Trophoblast cell (in vitro differentiated cells and primary cell): ENCODE data around the gene CKAP4.

Experiments used
- DNase-seq, 2 donors: peaks; one replicate each; pipeline ENCODE4 v3.0.0-alpha.2; 2016
- H2AFZ ChIP-seq: 2 replicates; pipeline ENCODE4 v1.6.1; 2013; ENCODE audit warnings: low read length, moderate library complexity, mild to moderate bottlenecking; ENCODE audit not compliant: insufficient read depth, poor library complexity
- H2AK5ac ChIP-seq: 2 replicates; pipeline ENCODE4 v1.6.1; 2013; ENCODE audit warnings: mild to moderate bottlenecking, low read length
- H2BK120ac ChIP-seq: 2 replicates; pipeline ENCODE4 v1.6.1; 2013; ENCODE audit warnings: low read length, mild to moderate bottlenecking, moderate library complexity; ENCODE audit not compliant: insufficient read depth, poor library complexity
- H2BK12ac ChIP-seq: 2 replicates; pipeline ENCODE4 v1.6.1; 2013; ENCODE audit warnings: mild to moderate bottlenecking, low read length, moderate library complexity
- H2BK5ac ChIP-seq: 2 replicates; pipeline ENCODE4 v1.6.1; 2013; ENCODE audit warnings: low read length, low read depth, moderate library complexity, mild to moderate bottlenecking; ENCODE audit not compliant: poor library complexity
- H3K14ac ChIP-seq: 2 replicates; pipeline ENCODE4 v1.6.1; 2013; ENCODE audit warnings: mild to moderate bottlenecking, low read length
- H3K18ac ChIP-seq: 2 replicates; pipeline ENCODE4 v1.6.1; 2013; ENCODE audit warnings: mild to moderate bottlenecking, low read length
- H3K23ac ChIP-seq: 2 replicates; pipeline ENCODE4 v1.6.1; 2013; ENCODE audit warnings: low read length
- H3K27ac ChIP-seq: 2 replicates; pipeline ENCODE4 v1.5.1; 2013; ENCODE audit warnings: low read depth, mild to moderate bottlenecking, inconsistent platforms, low read length, moderate library complexity
- H3K27me3 ChIP-seq: 2 replicates; pipeline ENCODE4 v1.6.1; 2013; ENCODE audit warnings: inconsistent platforms, mild to moderate bottlenecking, low read length, moderate library complexity; ENCODE audit not compliant: insufficient read depth
- H3K36me3 ChIP-seq, 2 experiments: 1 replicate in 1 of 2; 2 replicates in 1 of 2; pipeline ENCODE4 v1.6.1; 2013; ENCODE audit warnings: low read length in 2 of 2, mild to moderate bottlenecking in 2 of 2, moderate library complexity in 1 of 2; ENCODE audit not compliant: insufficient read depth in 2 of 2, control insufficient read depth in 1 of 2
- H3K4ac ChIP-seq: 2 replicates; pipeline ENCODE4 v1.6.1; 2013; ENCODE audit warnings: low read depth, mild to moderate bottlenecking, low read length, moderate library complexity
- H3K4me1 ChIP-seq, 2 experiments: 1 replicate in 1 of 2; 2 replicates in 1 of 2; pipeline ENCODE4 v1.6.1; 2013; ENCODE audit warnings: low read length in 2 of 2, mild to moderate bottlenecking in 2 of 2, moderate library complexity in 1 of 2; ENCODE audit not compliant: insufficient read depth in 2 of 2, control insufficient read depth in 1 of 2
- H3K4me2 ChIP-seq: 2 replicates; pipeline ENCODE4 v1.6.1; 2013; ENCODE audit warnings: inconsistent platforms, mild to moderate bottlenecking, low read length, moderate library complexity
- H3K4me3 ChIP-seq: 2 replicates; pipeline ENCODE4 v1.5.1; 2013; ENCODE audit warnings: mild to moderate bottlenecking, low read depth, low read length, inconsistent platforms
- H3K79me1 ChIP-seq: one replicate; pipeline ENCODE4 v1.6.1; 2013; ENCODE audit warnings: low read length
- H3K79me2 ChIP-seq: 2 replicates; pipeline ENCODE4 v1.6.1; 2013; ENCODE audit warnings: low read length, mild to moderate bottlenecking; ENCODE audit not compliant: control insufficient read depth, insufficient read depth, poor library complexity
- H3K9ac ChIP-seq: 2 replicates; pipeline ENCODE4 v1.6.1; 2013; ENCODE audit warnings: mild to moderate bottlenecking, low read length
- H3K9me3 ChIP-seq: 2 replicates; pipeline ENCODE4 v1.6.1; 2013; ENCODE audit warnings: low read depth, mild to moderate bottlenecking, control low read depth, inconsistent platforms, low read length; ENCODE audit not compliant: insufficient read depth
- H4K12ac ChIP-seq: 2 replicates; pipeline ENCODE4 v1.6.1; 2013; ENCODE audit warnings: low read depth, mild to moderate bottlenecking, low read length, moderate library complexity
- H4K8ac ChIP-seq: 2 replicates; pipeline ENCODE4 v1.6.1; 2013; ENCODE audit warnings: low read depth, mild to moderate bottlenecking, low read length, moderate library complexity
- H4K91ac ChIP-seq: one replicate; pipeline ENCODE4 v1.6.1; 2013; ENCODE audit warnings: low read depth, mild to moderate bottlenecking, low read length, moderate library complexity
- WGBS: extraction: QIAGEN DNeasy Blood & Tissue Kit; methylation state at CpG from one replicate; pipeline ENCODE4 v1.1.7; 2013; ENCODE audit warnings: missing lambda C conversion rate; ENCODE audit not compliant: insufficient read length, insufficient coverage; ENCODE audit errors: extremely low coverage; 5-methylcytosine and 5-hydroxymethylcytosine counted together

CKAP4 gene

GRCh38 chr12:106233011-106233410, 14.8 kb downstream of the CKAP4 start:
- no peaks in the 10 kb centered on the region for H3K79me2 ChIP-seq
- no peak overlapping the region for H4K8ac ChIP-seq
- no peak for DNase-seq
- no peak overlapping the region for H2AFZ ChIP-seq
- H4K12ac ChIP-seq, result no peak overlapping the region
- no CpG with 5 or more reads among the region's 26 CpGs for WGBS
- no peak overlapping the region for H3K4me3 ChIP-seq
- no peak overlapping the region for H2AK5ac ChIP-seq
- H3K4ac ChIP-seq, result no peak overlapping the region
- H4K91ac ChIP-seq, result no peak overlapping the region
- H3K18ac ChIP-seq, result no peak overlapping the region
- no peak overlapping the region for H3K4me2 ChIP-seq
- H3K27ac ChIP-seq, result no peak overlapping the region
- H2BK12ac ChIP-seq, result no peak overlapping the region
- peaks cover 1 to 2% of the 10 kb centered on the region in 2 experiments for H3K36me3 ChIP-seq
- no peak overlapping the region for H3K14ac ChIP-seq
- no peak overlapping the region for H2BK120ac ChIP-seq
- H3K9ac ChIP-seq, result no peak overlapping the region
- H3K79me1 ChIP-seq, result no peaks in the 10 kb centered on the region
- H3K9me3 ChIP-seq, result no peaks in the 10 kb centered on the region
- no peaks in the 10 kb centered on the region for H3K4me1 ChIP-seq
- no peak overlapping the region for H3K23ac ChIP-seq
- no peaks in the 10 kb centered on the region for H3K27me3 ChIP-seq
- H2BK5ac ChIP-seq, result no peak overlapping the region

- WGBS, result no CpG with 5 or more reads among the region's 12 CpGs
- Histone ChIP-seq H3K9ac (no peak overlapping the region), H2AFZ (no peak overlapping the region), H3K79me1 (no peaks in the 10 kb centered on the region), H3K9me3 (no peaks in the 10 kb centered on the region), H4K91ac (no peak overlapping the region), H3K23ac (no peak overlapping the region), H3K4me1 (no peaks in the 10 kb centered on the region), H3K4ac (no peak overlapping the region), H3K79me2 (no peaks in the 10 kb centered on the region), H3K4me2 (no peak overlapping the region), H4K12ac (no peak overlapping the region), H4K8ac (no peak overlapping the region), H3K14ac (no peak overlapping the region), H3K18ac (no peak overlapping the region), H3K27ac (no peak overlapping the region), H2BK5ac (no peak overlapping the region), H2AK5ac (no peak overlapping the region), H3K36me3 (no peaks in the 10 kb centered on the region), H3K4me3 (no peak overlapping the region), H2BK120ac (no peak overlapping the region), H3K27me3 (no peaks in the 10 kb centered on the region), H2BK12ac (no peak overlapping the region)
- no peak for DNase-seq
These were observed 18.7 kb downstream of the CKAP4 start for GRCh38 chr12:106229036-106229591.

- no peaks in the 10 kb centered on the region for H3K36me3 ChIP-seq
- no peak overlapping the region for H2BK5ac ChIP-seq
- H2BK12ac ChIP-seq, result no peak overlapping the region
- no peak overlapping the region for H2AK5ac ChIP-seq
- H2AFZ ChIP-seq, result no peak overlapping the region
- H3K79me2 ChIP-seq, result no peaks in the 10 kb centered on the region
- H4K12ac ChIP-seq, result no peak overlapping the region
- H3K79me1 ChIP-seq, result no peaks in the 10 kb centered on the region
- H4K91ac ChIP-seq, result no peak overlapping the region
- no peak overlapping the region for H2BK120ac ChIP-seq
- no peak overlapping the region for H3K14ac ChIP-seq
- no peak overlapping the region for H3K4me2 ChIP-seq
- H4K8ac ChIP-seq, result no peak overlapping the region
- no peak overlapping the region for H3K9ac ChIP-seq
- no peaks in the 10 kb centered on the region for H3K27me3 ChIP-seq
- no peak overlapping the region for H3K18ac ChIP-seq
- H3K4me1 ChIP-seq, result no peaks in the 10 kb centered on the region
- no peak overlapping the region for H3K27ac ChIP-seq
- H3K4ac ChIP-seq, result no peak overlapping the region
- WGBS, result no CpG with 5 or more reads among the region's 7 CpGs
- DNase-seq, result no peak
- H3K23ac ChIP-seq, result no peak overlapping the region
- no peaks in the 10 kb centered on the region for H3K9me3 ChIP-seq
- no peak overlapping the region for H3K4me3 ChIP-seq
These were observed 19.5 kb downstream of the CKAP4 start for GRCh38 chr12:106228320-106228710.

GRCh38 chr12:106227641-106228319, 20.0 kb downstream of the CKAP4 start:
- Histone ChIP-seq H2BK120ac (no peak overlapping the region), H3K79me2 (no peaks in the 10 kb centered on the region), H2BK12ac (no peak overlapping the region), H3K23ac (no peak overlapping the region), H3K4me1 (no peaks in the 10 kb centered on the region), H4K12ac (no peak overlapping the region), H3K9ac (no peak overlapping the region), H3K79me1 (no peaks in the 10 kb centered on the region), H2AFZ (no peak overlapping the region), H3K18ac (no peak overlapping the region), H3K14ac (no peak overlapping the region), H3K4me2 (no peak overlapping the region), H3K27ac (no peak overlapping the region), H3K4me3 (no peak overlapping the region), H2AK5ac (no peak overlapping the region), H3K4ac (no peak overlapping the region), H3K36me3 (no peaks in the 10 kb centered on the region), H3K27me3 (no peaks in the 10 kb centered on the region), H2BK5ac (no peak overlapping the region), H4K8ac (no peak overlapping the region), H4K91ac (no peak overlapping the region), H3K9me3 (peaks cover 1% of the 10 kb centered on the region)
- WGBS, result no CpG with 5 or more reads among the region's 8 CpGs
- DNase-seq, result peak; percentile 11 to 38
